ENCODE measurements around the gene CLSTN2. TPM values are rescaled to one million over a fixed set of nuclear protein-coding genes. Genes with fewer than 3 reads are reported as not detected.

Gene CLSTN2
- total and polyA plus RNA-seq, 10 donors, result 0.02 to 0.22 (median 0.13) TPM; not detected in 1

GRCh38 chr3:139893267-139893962 is 41.6 kb upstream of the CLSTN2 start:
- TF ChIP-seq POLR2A (IDR thresholded peaks at IDR 0.05) (no peak), POLR2AphosphoS5 (IDR thresholded peaks at IDR 0.05) (no peak)
- TF ChIP-seq, protein P1, sequence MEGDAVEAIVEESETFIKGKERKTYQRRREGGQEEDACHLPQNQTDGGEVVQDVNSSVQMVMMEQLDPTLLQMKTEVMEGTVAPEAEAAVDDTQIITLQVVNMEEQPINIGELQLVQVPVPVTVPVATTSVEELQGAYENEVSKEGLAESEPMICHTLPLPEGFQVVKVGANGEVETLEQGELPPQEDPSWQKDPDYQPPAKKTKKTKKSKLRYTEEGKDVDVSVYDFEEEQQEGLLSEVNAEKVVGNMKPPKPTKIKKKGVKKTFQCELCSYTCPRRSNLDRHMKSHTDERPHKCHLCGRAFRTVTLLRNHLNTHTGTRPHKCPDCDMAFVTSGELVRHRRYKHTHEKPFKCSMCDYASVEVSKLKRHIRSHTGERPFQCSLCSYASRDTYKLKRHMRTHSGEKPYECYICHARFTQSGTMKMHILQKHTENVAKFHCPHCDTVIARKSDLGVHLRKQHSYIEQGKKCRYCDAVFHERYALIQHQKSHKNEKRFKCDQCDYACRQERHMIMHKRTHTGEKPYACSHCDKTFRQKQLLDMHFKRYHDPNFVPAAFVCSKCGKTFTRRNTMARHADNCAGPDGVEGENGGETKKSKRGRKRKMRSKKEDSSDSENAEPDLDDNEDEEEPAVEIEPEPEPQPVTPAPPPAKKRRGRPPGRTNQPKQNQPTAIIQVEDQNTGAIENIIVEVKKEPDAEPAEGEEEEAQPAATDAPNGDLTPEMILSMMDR (IDR thresholded peaks at IDR 0.05 in 8 of 11, conservative IDR thresholded peaks at IDR 0.05 in 3 of 11), result no peak
- Histone ChIP-seq H3K4me3 (no peak overlapping the region), H3K27ac (no peak overlapping the region), H3K27me3 (replicated peaks in 1 of 7) (no peaks in the 10 kb centered on the region), H3K4me1 (no peaks in the 10 kb centered on the region), H3K9me3 (no peaks in the 10 kb centered on the region), H3K36me3 (no peaks in the 10 kb centered on the region)
- intact Hi-C loops (cut with DNase I; ENCODE audit: low total_unique reads), result no loop called here
- no peak for DNase-seq
- 78 to 88% (median 80%) methylated on average over 2 of the region's 2 CpGs for WGBS, 5 donors

DNA sequence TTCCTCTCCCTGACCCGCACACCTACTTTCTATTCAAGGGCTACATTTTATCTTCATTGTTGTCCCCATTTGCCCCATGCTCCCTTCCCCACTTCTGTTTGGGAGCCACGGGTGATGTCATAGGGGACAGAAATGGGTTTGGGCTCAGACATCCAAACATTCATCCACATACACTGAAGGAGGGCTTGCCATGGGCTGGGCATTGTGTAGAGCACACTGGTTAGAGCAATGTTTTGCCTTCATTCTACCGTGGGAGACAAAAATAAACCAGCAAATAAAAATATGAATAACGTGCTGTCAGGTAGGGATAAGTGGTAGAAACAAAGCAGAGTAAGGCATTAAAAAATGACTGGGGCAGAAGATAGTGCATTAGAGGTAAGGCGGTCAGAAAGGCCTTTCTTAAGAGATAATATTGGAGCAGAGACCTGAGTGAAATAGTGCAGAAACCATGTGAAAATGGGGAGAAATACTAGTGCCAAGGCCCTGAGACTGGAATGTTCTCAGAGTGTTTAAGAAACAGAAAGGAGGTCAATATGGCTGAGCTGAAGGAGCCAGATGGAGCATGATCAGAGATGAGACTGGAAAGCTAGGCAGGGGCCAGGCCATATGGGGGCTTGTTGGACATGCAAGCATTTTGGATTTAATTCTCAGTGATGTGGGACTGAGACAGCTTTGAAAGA is 40.9 kb upstream of the CLSTN2 start:
- 81 to 87% (median 83%) methylated on average over 5 of the region's 5 CpGs for WGBS, 5 donors
- Histone ChIP-seq H3K36me3 (no peaks in the 10 kb centered on the region), H3K27ac (no peak overlapping the region), H3K4me3 (no peak overlapping the region), H3K9me3 (no peaks in the 10 kb centered on the region), H3K27me3 (replicated peaks in 1 of 7) (no peaks in the 10 kb centered on the region), H3K4me1 (no peaks in the 10 kb centered on the region)
- intact Hi-C loops (cut with DNase I; ENCODE audit: low total_unique reads), result no loop called here
- no peak for DNase-seq
- TF ChIP-seq POLR2A (IDR thresholded peaks at IDR 0.05), result no peak
- TF ChIP-seq POLR2AphosphoS5 (IDR thresholded peaks at IDR 0.05), result no peak
- TF ChIP-seq, protein P1 (IDR thresholded peaks at IDR 0.05 in 8 of 11, conservative IDR thresholded peaks at IDR 0.05 in 3 of 11), result no peak

GRCh38 chr3:139894643-139894989 is 40.4 kb upstream of the CLSTN2 start:
- H3K27me3 ChIP-seq (replicated peaks in 1 of 7), result no peaks in the 10 kb centered on the region
- no peaks in the 10 kb centered on the region for H3K4me1 ChIP-seq
- no peak overlapping the region for H3K4me3 ChIP-seq
- TF ChIP-seq, protein P1 (IDR thresholded peaks at IDR 0.05 in 8 of 11, conservative IDR thresholded peaks at IDR 0.05 in 3 of 11), result no peak
- TF ChIP-seq POLR2AphosphoS5 (IDR thresholded peaks at IDR 0.05), result no peak
- TF ChIP-seq POLR2A (IDR thresholded peaks at IDR 0.05), result no peak
- no peak overlapping the region for H3K27ac ChIP-seq
- intact Hi-C loops (cut with DNase I; ENCODE audit: low total_unique reads), result no loop called here
- H3K9me3 ChIP-seq, result peaks cover 0 to 4% (median 0%) of the 10 kb centered on the region in 8 donors
- no peaks in the 10 kb centered on the region for H3K36me3 ChIP-seq
- no peak for DNase-seq
- 44 to 92% (median 63%) methylated on average over 1 of the region's 1 CpG for WGBS, 5 donors

- Histone ChIP-seq H3K27ac (no peak overlapping the region), H3K36me3 (no peaks in the 10 kb centered on the region), H3K4me3 (no peak overlapping the region), H3K27me3 (replicated peaks in 1 of 7) (no peaks in the 10 kb centered on the region), H3K4me1 (no peaks in the 10 kb centered on the region), H3K9me3 (peaks cover 0 to 6% (median 0%) of the 10 kb centered on the region in 8 donors)
- WGBS, 5 donors, result 82 to 88% (median 87%) methylated on average over 5 of the region's 5 CpGs
- intact Hi-C loops (cut with DNase I; ENCODE audit: low total_unique reads), result no loop called here
- DNase-seq, result no peak
- TF ChIP-seq POLR2AphosphoS5 (IDR thresholded peaks at IDR 0.05), result no peak
- TF ChIP-seq, protein P1 (IDR thresholded peaks at IDR 0.05 in 8 of 11, conservative IDR thresholded peaks at IDR 0.05 in 3 of 11), result no peak
- TF ChIP-seq POLR2A (IDR thresholded peaks at IDR 0.05), result no peak
Measured at GRCh38 chr3:139897759-139898158, 37.2 kb upstream of the CLSTN2 start.
